SK-N-SH (cell line): Measurements from ENCODE around the gene GLB1L3. TPM values are rescaled to one million over a fixed set of nuclear protein-coding genes. Genes with fewer than 3 reads are reported as not detected.
"Not testable (repeated sequence)": the region's sequence is repeated elsewhere in the genome, so short reads cannot be mapped to it uniquely, and the experiment has no call there.

Experiments
- CTCF ChIA-PET: fragments of 300-600, 350-600 bp; formaldehyde crosslinking; extraction: SDS; loops from one replicate; lab custom pipeline; 2021; lab: Yijun Ruan, JAX
- POLR2A ChIA-PET: fragments of 350-600 bp; sonication (Branson Sonifier 250); formaldehyde crosslinking; extraction: SDS; loops from one replicate; lab custom pipeline; 2020; ENCODE audit warnings: antibody characterized with exemption, inconsistent platforms; lab: Yijun Ruan, JAX
- DNase-seq: peaks from one replicate; pipeline ENCODE4 v3.0.0; 2012
- H2AFZ ChIP-seq: fragments of 200-600 bp; sonication (generic); 2 replicates; pipeline ENCODE4 v1.8.1; 2016; ENCODE audit warnings: antibody characterized with exemption, mild to moderate bottlenecking, low read depth
- H3F3A ChIP-seq: fragments of 200-600 bp; sonication (generic); replicated peaks from 2 replicates; pipeline ENCODE3; 2016; ENCODE audit warnings: antibody characterized with exemption, mild to moderate bottlenecking; ENCODE audit not compliant: insufficient read depth
- H3K27ac ChIP-seq, 2 experiments: fragments of 200-500 bp in 1 of 2; fragments of 200-600 bp in 1 of 2; sonication (Bioruptor generic) in 1 of 2; sonication (generic), shearing (Covaris generic) in 1 of 2; 2 replicates each; pipeline versions ENCODE4 v1.5.1 to v1.6.1; 2014 to 2016; ENCODE audit warnings: low read depth in 2 of 2, inconsistent platforms in 1 of 2, low read length in 1 of 2, mild to moderate bottlenecking in 1 of 2, mixed read lengths in 1 of 2
- H3K27me3 ChIP-seq: fragments of 200-600 bp; sonication (generic), shearing (Covaris generic); 2 replicates; pipeline ENCODE4 v1.6.1; 2016; ENCODE audit warnings: mixed run types; ENCODE audit not compliant: insufficient read depth
- H3K36me3 ChIP-seq, 2 experiments: fragments of 200-500 bp in 1 of 2; fragments of 200-600 bp in 1 of 2; sonication (Bioruptor generic) in 1 of 2; sonication (generic) in 1 of 2; replicated peaks in 1 of 2; 2 replicates each; pipeline versions ENCODE3 to v1.5.1; 2014 to 2016; ENCODE audit warnings: low read length in 1 of 2, mild to moderate bottlenecking in 1 of 2; ENCODE audit not compliant: insufficient read depth in 2 of 2, control insufficient read depth in 1 of 2
- H3K4me1 ChIP-seq, 2 experiments: fragments of 200-500 bp in 1 of 2; fragments of 200-600 bp in 1 of 2; sonication (Bioruptor generic) in 1 of 2; sonication (generic), shearing (Covaris generic) in 1 of 2; 2 replicates each; pipeline versions ENCODE4 v1.5.1 to v1.6.1; 2014 to 2016; ENCODE audit warnings: low read depth in 1 of 2, low read length in 1 of 2, mixed run types in 1 of 2; ENCODE audit not compliant: insufficient read depth in 2 of 2, control insufficient read depth in 1 of 2
- H3K4me2 ChIP-seq: fragments of 200-600 bp; sonication (generic), shearing (Covaris generic); 2 replicates; pipeline ENCODE4 v1.6.1; 2017; ENCODE audit warnings: mixed run types
- H3K4me3 ChIP-seq, 2 experiments: fragments of 200-500 bp in 1 of 2; fragments of 200-600 bp in 1 of 2; sonication (Bioruptor generic) in 1 of 2; sonication (generic), shearing (Covaris generic) in 1 of 2; 2 replicates each; pipeline versions ENCODE4 v1.5.1 to v1.8.1; 2014 to 2016; ENCODE audit warnings: low read depth in 2 of 2, inconsistent platforms in 1 of 2, low read length in 1 of 2, mild to moderate bottlenecking in 1 of 2, mixed read lengths in 1 of 2, moderate library complexity in 1 of 2
- H3K79me2 ChIP-seq: fragments of 200-600 bp; sonication (generic); 2 replicates; pipeline ENCODE4 v1.8.1; 2017; ENCODE audit warnings: mild to moderate bottlenecking; ENCODE audit not compliant: insufficient read depth
- H3K9ac ChIP-seq: fragments of 200-600 bp; sonication (generic); 2 replicates; pipeline ENCODE4 v1.6.1; 2017; ENCODE audit warnings: mixed run types
- H3K9me2 ChIP-seq: fragments of 200-600 bp; sonication (generic); 2 replicates; pipeline ENCODE4 v1.6.1; 2017; ENCODE audit warnings: mixed run types
- H3K9me3 ChIP-seq: fragments of 200-600 bp; sonication (generic); 2 replicates; pipeline ENCODE4 v1.6.1; 2017; ENCODE audit warnings: mixed run types, mild to moderate bottlenecking, moderate library complexity
- H4K20me1 ChIP-seq: fragments of 200-600 bp; sonication (generic); 2 replicates; pipeline ENCODE4 v1.6.1; 2017; ENCODE audit warnings: mild to moderate bottlenecking, mixed run types; ENCODE audit not compliant: insufficient read depth
- ELF1 ChIP-seq: IDR thresholded peaks from 2 replicates; pipeline ENCODE4 v1.4.0; 2012
- EP300 ChIP-seq, 2 experiments: IDR thresholded peaks; 2 replicates each; pipeline versions ENCODE4 v1.4.0 to v1.6.1; 2012; ENCODE audit warnings: borderline replicate concordance in 1 of 2, low read depth in 1 of 2, low read length in 1 of 2
- EZH2phosphoT487 ChIP-seq: fragments of 200-600 bp; sonication (generic); IDR thresholded peaks from 2 replicates; pipeline ENCODE4 v1.6.1; 2017; ENCODE audit warnings: low read depth, mixed run types, mild to moderate bottlenecking, antibody characterized with exemption, moderate library complexity, borderline replicate concordance
- FOSL2 ChIP-seq: IDR thresholded peaks from 2 replicates; pipeline ENCODE4 v1.4.0; 2012; ENCODE audit warnings: low read depth, mild to moderate bottlenecking, moderate library complexity, borderline replicate concordance
- FOXJ3 ChIP-seq: sonication (generic); formaldehyde crosslinking; IDR thresholded peaks from 2 replicates; pipeline ENCODE4 v1.5.1; 2020; ENCODE audit warnings: mild to moderate bottlenecking, missing genetic modification reagents
- GATA2 ChIP-seq: sonication (generic); formaldehyde crosslinking; IDR thresholded peaks from 2 replicates; pipeline ENCODE4 v1.5.0; 2020; ENCODE audit warnings: mild to moderate bottlenecking, missing genetic modification reagents
- JUND ChIP-seq: IDR thresholded peaks from 2 replicates; pipeline ENCODE4 v1.4.0; 2012
- RFX5 ChIP-seq: IDR thresholded peaks from 2 replicates; pipeline ENCODE4 v1.6.1; 2012; ENCODE audit warnings: mild to moderate bottlenecking, improper control_type of control experiment, low read length
- SIN3A ChIP-seq: IDR thresholded peaks from 2 replicates; pipeline ENCODE4 v1.6.1; 2012; ENCODE audit warnings: low read depth, mild to moderate bottlenecking, low read length, moderate library complexity, borderline replicate concordance
- TCF12 ChIP-seq: IDR thresholded peaks from 2 replicates; pipeline ENCODE4 v1.4.0; 2012
- TEAD4 ChIP-seq: IDR thresholded peaks from 2 replicates; pipeline ENCODE4 v1.4.0; 2012; ENCODE audit warnings: mild to moderate bottlenecking, borderline replicate concordance; ENCODE audit not compliant: insufficient read depth
- YY1 ChIP-seq: IDR thresholded peaks from 2 replicates; pipeline ENCODE4 v1.4.0; 2012; ENCODE audit warnings: low read depth, mild to moderate bottlenecking
- ZBTB33 ChIP-seq: IDR thresholded peaks from 2 replicates; pipeline ENCODE4 v1.4.0; 2012; ENCODE audit warnings: low read depth, borderline replicate concordance
- WGBS: methylation state at CpG from one replicate; pipeline ENCODE4 v1.1.6; 2017; ENCODE audit warnings: low lambda C conversion rate; 5-methylcytosine and 5-hydroxymethylcytosine counted together
- polyA plus RNA-seq, 3 experiments: library from polyadenylated mRNA; depleted of rRNA; stranded (reverse); fragments of >200 nt; gene quantifications; 2 replicates each; pipeline ENCODE4 v1.2.3, GENCODE V29; 2012
- TF ChIP-seq, protein P1 (sequence below): IDR thresholded peaks from 2 replicates; pipeline ENCODE4; 2012

The GLB1L3 gene
- polyA plus RNA-seq, 1 of the 3 experiments (the other 2 are of a cell fraction) = not detected

GRCh38 chr11:134278356-134278755, 2.2 kb downstream of the GLB1L3 start:
- DNase-seq = no peak
- H3K9me3 ChIP-seq = no peaks in the 10 kb centered on the region
- POLR2A ChIA-PET = no interaction called here
- no peaks in the 10 kb centered on the region for H3K36me3 ChIP-seq
- no peaks in the 10 kb centered on the region for H3F3A ChIP-seq
- no peaks in the 10 kb centered on the region for H3K9me2 ChIP-seq
- H3K27me3 ChIP-seq = peaks cover 42% of the 10 kb centered on the region
- TF ChIP-seq, protein P1, sequence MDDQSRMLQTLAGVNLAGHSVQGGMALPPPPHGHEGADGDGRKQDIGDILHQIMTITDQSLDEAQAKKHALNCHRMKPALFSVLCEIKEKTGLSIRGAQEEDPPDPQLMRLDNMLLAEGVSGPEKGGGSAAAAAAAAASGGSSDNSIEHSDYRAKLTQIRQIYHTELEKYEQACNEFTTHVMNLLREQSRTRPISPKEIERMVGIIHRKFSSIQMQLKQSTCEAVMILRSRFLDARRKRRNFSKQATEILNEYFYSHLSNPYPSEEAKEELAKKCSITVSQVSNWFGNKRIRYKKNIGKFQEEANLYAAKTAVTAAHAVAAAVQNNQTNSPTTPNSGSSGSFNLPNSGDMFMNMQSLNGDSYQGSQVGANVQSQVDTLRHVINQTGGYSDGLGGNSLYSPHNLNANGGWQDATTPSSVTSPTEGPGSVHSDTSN = no peak
- TF ChIP-seq SIN3A = no peak
- TF ChIP-seq GATA2 (CRISPR knock-in tag) = no peak
- TF ChIP-seq FOXJ3 (CRISPR knock-in tag) = no peak
- no peak for TF ChIP-seq FOSL2
- TF ChIP-seq YY1 = no peak
- no peak for TF ChIP-seq TEAD4
- TF ChIP-seq RFX5 = no peak
- no peak for TF ChIP-seq TCF12
- TF ChIP-seq ZBTB33 = no peak
- TF ChIP-seq JUND = no peak
- TF ChIP-seq ELF1 = no peak
- no peak for TF ChIP-seq EZH2phosphoT487
- no peak for TF ChIP-seq EP300 (IDR thresholded peaks at IDR 0.05; ENCODE audit: borderline replicate concordance in 1 of 2, low read depth in 1 of 2, low read length in 1 of 2)
- CTCF ChIA-PET = interaction anchor here (1.3 kb wide), 1 partner anchor 16 kb away, joined by 4 read pairs; no protein-coding TSS in a partner anchor
- no peak overlapping the region for H3K9ac ChIP-seq
- no peak overlapping the region for H2AFZ ChIP-seq
- no peaks in the 10 kb centered on the region for H4K20me1 ChIP-seq
- 71% methylated on average over 4 of the region's 4 CpGs for WGBS
- H3K4me1 ChIP-seq = peaks cover 0 to 7% of the 10 kb centered on the region in 2 experiments; a peak in 1 of 4 replicates
- no peak overlapping the region for H3K4me2 ChIP-seq
- no peak overlapping the region for H3K4me3 ChIP-seq
- no peaks in the 10 kb centered on the region for H3K79me2 ChIP-seq
- no peak overlapping the region for H3K27ac ChIP-seq

DNA sequence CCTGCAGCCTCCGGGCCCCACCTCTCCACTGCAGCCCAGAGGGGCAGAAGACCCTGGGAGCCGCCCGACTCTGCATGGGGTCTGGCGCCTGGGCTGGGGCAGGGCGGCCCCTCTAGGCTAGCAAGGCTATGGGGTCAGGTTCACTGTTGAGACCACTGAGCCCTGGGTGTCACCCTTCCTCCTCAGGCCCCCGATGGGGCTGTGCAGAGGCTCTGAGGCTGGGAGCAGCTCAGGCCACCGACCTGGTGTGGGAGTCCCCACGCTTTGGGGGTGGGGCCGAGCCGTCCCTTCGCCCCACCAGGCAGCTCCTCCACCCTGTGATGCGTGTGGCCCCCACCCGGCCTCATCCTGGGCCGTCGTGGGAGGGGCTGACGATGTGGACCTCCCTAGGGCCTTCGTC, 5.5 kb downstream of the GLB1L3 start:
- H3K4me3 ChIP-seq, H3K36me3 ChIP-seq, H3K27ac ChIP-seq, DNase-seq, H3F3A ChIP-seq, H3K9ac ChIP-seq, POLR2A ChIA-PET, H2AFZ ChIP-seq, H3K9me2 ChIP-seq, H3K9me3 ChIP-seq, H4K20me1 ChIP-seq, H3K4me2 ChIP-seq, H3K4me1 ChIP-seq, H3K79me2 ChIP-seq: not testable (repeated sequence)
- peaks cover 17% of the 10 kb centered on the region for H3K27me3 ChIP-seq
- CTCF ChIA-PET = interaction anchor here (1.9 kb wide), 1 partner anchor 8 kb away, joined by 5 read pairs; no protein-coding TSS in a partner anchor
- no CpG with 5 or more reads among the region's 17 CpGs for WGBS
